ENCODE data around the gene KIF3C. TPM values are rescaled to one million over a fixed set of nuclear protein-coding genes. Genes with fewer than 3 reads are reported as not detected.

KIF3C gene
- total and polyA plus RNA-seq, 2 of the 4 experiments (the other 2 are of a cell fraction) = 8.3 to 15.4 TPM

DNA sequence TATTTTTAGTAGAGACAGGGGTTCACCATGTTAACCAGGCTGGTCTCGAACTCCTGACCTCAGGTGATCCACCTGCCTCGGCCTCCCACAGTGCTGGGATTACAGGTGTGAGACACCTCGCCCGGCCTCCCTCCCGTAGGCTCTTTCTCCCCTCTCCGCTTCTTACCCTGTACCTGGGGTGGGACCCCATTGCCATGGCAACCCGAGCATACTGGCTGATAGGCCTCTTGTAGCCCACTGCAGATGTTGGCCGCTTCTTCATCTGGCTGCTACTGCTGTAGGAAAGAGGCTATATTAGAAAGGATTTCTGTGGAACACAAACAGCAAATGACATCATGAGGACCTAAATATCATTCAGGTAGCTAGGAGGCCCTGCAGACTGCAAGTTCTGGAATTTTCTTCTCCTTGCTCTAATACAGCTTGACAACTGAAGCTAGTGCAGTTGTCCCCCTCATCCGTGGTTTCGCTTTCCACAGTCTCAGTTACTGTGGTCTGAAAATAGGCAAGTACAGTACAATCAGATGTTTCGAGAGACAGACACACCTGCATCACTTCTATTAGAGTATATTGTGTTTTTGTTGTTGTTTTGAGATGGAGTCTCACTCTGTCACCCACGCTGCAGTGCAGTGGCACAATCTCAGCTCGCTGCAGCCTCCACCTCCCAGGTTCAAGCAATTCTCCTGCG lies 52.4 kb downstream of the KIF3C start:
- no peaks in the 10 kb centered on the region; the same call in 1 of the 2 replicates for H3K9me1 ChIP-seq (ENCODE audit: insufficient read depth, low read length)
- intact Hi-C loops (cut with micrococcal nuclease) (no loop called here), dilution Hi-C loops (cut with HindIII; ENCODE audit: low sequenced_read_pairs, unreplicated experiment) (no loop called here), in situ Hi-C loops (cut with MboI; ENCODE audit: low sequenced_read_pairs) (no loop called here)
- no peak for TF ChIP-seq POLR2A (IDR thresholded peaks at IDR 0.05; ENCODE audit: low read depth, low read length)
- TF ChIP-seq CTCF (conservative IDR thresholded peaks at IDR 0.05; ENCODE audit: low read depth, low read length) = no peak
- TF ChIP-seq SMC3 (IDR thresholded peaks at IDR 0.05; ENCODE audit: low read depth, low read length) = no peak
- TF ChIP-seq CHD1 (IDR thresholded peaks at IDR 0.05; ENCODE audit: low read depth, low read length) = no peak
- no peak for TF ChIP-seq FOS (IDR thresholded peaks at IDR 0.05; ENCODE audit: low read depth, low read length)
- no peak for TF ChIP-seq RFX5 (IDR thresholded peaks at IDR 0.05; ENCODE audit: low read depth, low read length)
- TF ChIP-seq MAZ (IDR thresholded peaks at IDR 0.05; ENCODE audit: borderline replicate concordance, low read depth, low read length) = no peak
- no peak for TF ChIP-seq RCOR1 (IDR thresholded peaks at IDR 0.05; ENCODE audit: insufficient replicate concordance, low read length)
- TF ChIP-seq BHLHE40 (IDR thresholded peaks at IDR 0.05; ENCODE audit: low read depth, low read length) = no peak
- TF ChIP-seq, protein P1, sequence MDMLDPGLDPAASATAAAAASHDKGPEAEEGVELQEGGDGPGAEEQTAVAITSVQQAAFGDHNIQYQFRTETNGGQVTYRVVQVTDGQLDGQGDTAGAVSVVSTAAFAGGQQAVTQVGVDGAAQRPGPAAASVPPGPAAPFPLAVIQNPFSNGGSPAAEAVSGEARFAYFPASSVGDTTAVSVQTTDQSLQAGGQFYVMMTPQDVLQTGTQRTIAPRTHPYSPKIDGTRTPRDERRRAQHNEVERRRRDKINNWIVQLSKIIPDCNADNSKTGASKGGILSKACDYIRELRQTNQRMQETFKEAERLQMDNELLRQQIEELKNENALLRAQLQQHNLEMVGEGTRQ (IDR thresholded peaks at IDR 0.05; ENCODE audit: low read depth, low read length) = no peak
- no peak for TF ChIP-seq CEBPB (IDR thresholded peaks at IDR 0.05; ENCODE audit: low read depth, low read length)
- TF ChIP-seq RAD21 (IDR thresholded peaks at IDR 0.05; ENCODE audit: low read length) = no peak
- TF ChIP-seq NFE2L2 (IDR thresholded peaks at IDR 0.05; ENCODE audit: low read depth, low read length) = no peak
- no peak for TF ChIP-seq MAFK (IDR thresholded peaks at IDR 0.05; ENCODE audit: low read depth, low read length)
- no peak for TF ChIP-seq ELK1 (IDR thresholded peaks at IDR 0.05; ENCODE audit: borderline replicate concordance, low read depth, low read length)
- no peak for TF ChIP-seq MXI1 (IDR thresholded peaks at IDR 0.05; ENCODE audit: borderline replicate concordance, low read depth, low read length)
- ATAC-seq (ENCODE audit: low read depth) = no peak
- H2BK5ac ChIP-seq (ENCODE audit: low read depth, low read length, poor library complexity, severe bottlenecking) = no peak overlapping the region
- no peaks in the 10 kb centered on the region for H3K9me3 ChIP-seq (ENCODE audit: control insufficient read depth, insufficient read depth, low read length)
- no peak overlapping the region for H2AK5ac ChIP-seq (ENCODE audit: low read depth, low read length)
- no peak overlapping the region for H2BK15ac ChIP-seq (ENCODE audit: low read depth, low read length)
- no peaks in the 10 kb centered on the region for H4K20me1 ChIP-seq (ENCODE audit: insufficient read depth, low read length)
- no peaks in the 10 kb centered on the region for H3K79me1 ChIP-seq (ENCODE audit: low read depth in 1 of 2, low read length in 2 of 2)
- no peak overlapping the region for H4K5ac ChIP-seq (ENCODE audit: low read depth, low read length)
- H3K4me3 ChIP-seq (ENCODE audit: insufficient read depth, low read depth, low read length) = no peak overlapping the region
- 85% methylated on average over 6 of the region's 14 CpGs; no CpG with 5 or more reads in 1 of the 2 experiments for WGBS, 2 experiments (ENCODE audit: extremely low coverage in 2 of 2, insufficient read length in 1 of 2)
- no peak overlapping the region for H3K9ac ChIP-seq (ENCODE audit: low read depth, low read length)
- H4K91ac ChIP-seq (ENCODE audit: insufficient read depth, low read depth, low read length) = no peak overlapping the region
- H3K4me1 ChIP-seq (ENCODE audit: control insufficient read depth, insufficient read depth, low read length) = no peaks in the 10 kb centered on the region
- DNase-seq = no peak
- no peak overlapping the region for H3K4ac ChIP-seq (ENCODE audit: low read depth, low read length)
- no peak overlapping the region for H3K27ac ChIP-seq (ENCODE audit: insufficient read depth, low read length)
- CTCF ChIA-PET = interaction anchor here (0.6 kb wide), 1 partner anchor 1350 kb away, joined by 4 read pairs; no protein-coding TSS in a partner anchor
- no peak overlapping the region for H4K8ac ChIP-seq (ENCODE audit: low read depth in 2 of 2, low read length in 2 of 2)
- no peak overlapping the region for H2AFZ ChIP-seq (replicated peaks; ENCODE audit: low read length, poor library complexity)
- POLR2A ChIA-PET (ENCODE audit: unreplicated experiment) = no interaction called here
- no peak overlapping the region for H2BK20ac ChIP-seq (ENCODE audit: low read depth, low read length)
- H3K56ac ChIP-seq (ENCODE audit: extremely low read depth, insufficient read depth, low read length) = no peak overlapping the region
- BruUV-seq (replicated peaks) = no TSS peak
- H3K18ac ChIP-seq (ENCODE audit: low read depth, low read length) = no peak overlapping the region
- peaks cover 28% of the 10 kb centered on the region for H3K36me3 ChIP-seq (ENCODE audit: control insufficient read depth, insufficient read depth, low read length)
- no peak overlapping the region for H3K4me2 ChIP-seq (ENCODE audit: low read depth, low read length)
- peaks cover 3% of the 10 kb centered on the region; the same call in 1 of the 2 replicates for H3K27me3 ChIP-seq (ENCODE audit: control insufficient read depth, insufficient read depth, low read length)
- no peak overlapping the region for H2BK120ac ChIP-seq (ENCODE audit: low read depth, low read length)
- no peak overlapping the region for H3K14ac ChIP-seq (replicated peaks; ENCODE audit: low read depth, low read length)
- no peak overlapping the region for H3K23ac ChIP-seq (ENCODE audit: low read depth, low read length)
- H2AK9ac ChIP-seq (replicated peaks; ENCODE audit: low read depth, low read length, poor library complexity) = no peak overlapping the region

Measured in IMR-90 (cell line).